ENCODE data around the gene ANK3. TPM values are rescaled to one million over a fixed set of nuclear protein-coding genes. Genes with fewer than 3 reads are reported as not detected.

The ANK3 gene
- polyA plus RNA-seq, 1 donor from 2014 or later, result 114 TPM

DNA sequence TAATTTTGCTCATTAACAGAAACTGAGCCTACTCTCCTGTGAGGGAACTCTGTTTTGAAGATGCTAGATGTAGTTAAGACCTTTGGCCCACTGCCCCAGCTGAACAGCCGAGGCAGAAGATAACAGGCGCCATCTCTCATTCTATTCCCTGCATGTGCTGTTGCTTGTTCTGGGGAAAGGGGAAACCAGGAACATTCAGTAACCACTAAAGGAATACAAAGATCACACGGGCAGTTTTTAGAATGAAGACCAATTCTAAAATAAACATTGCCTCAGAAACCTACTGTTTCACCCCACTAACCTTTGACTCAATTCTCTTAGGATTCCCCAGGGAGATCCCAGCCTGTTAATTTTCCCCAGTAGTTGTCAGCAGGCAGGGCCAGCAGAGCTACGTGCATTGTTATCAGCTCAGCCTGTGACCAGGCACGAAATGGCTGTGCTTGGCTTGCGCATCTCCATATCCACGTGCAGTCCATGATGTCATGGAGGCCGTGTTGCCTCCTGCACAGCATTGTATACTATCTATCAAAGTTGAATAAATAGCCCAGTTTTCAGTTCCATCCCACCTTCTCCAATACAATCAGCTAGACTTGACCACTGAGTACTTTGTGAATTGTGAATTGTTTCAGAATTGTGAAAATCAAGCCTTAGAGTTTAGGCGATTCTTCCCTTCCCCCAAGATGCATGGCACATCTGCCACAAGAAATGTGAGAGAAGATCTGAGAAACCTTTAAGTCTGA is 36.0 kb downstream of the ANK3 start:
- no peak overlapping the region for H3K27ac ChIP-seq (ENCODE audit: low read length)

DNA sequence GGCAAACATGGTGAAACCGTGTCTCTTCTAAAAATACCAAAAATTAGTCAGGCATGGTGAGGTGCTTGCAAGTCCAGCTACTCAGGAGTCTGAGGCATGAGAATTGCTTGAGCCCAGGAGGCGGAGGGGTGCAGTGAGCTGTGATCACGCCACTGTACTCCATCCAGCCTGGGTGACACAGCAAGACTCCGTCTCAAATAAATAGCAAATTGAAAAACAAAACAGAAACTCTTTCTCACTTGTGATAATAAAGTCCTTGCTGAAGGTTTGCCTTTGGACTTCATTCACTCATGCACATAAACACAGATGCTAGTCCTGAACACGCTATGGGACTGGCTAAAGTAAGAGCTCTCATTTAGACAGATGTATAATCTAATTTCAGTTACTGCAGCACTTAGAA is 37.6 kb downstream of the ANK3 start:
- TF ChIP-seq POLR2AphosphoS5 (IDR thresholded peaks at IDR 0.05), result no peak
- TF ChIP-seq, protein P1, sequence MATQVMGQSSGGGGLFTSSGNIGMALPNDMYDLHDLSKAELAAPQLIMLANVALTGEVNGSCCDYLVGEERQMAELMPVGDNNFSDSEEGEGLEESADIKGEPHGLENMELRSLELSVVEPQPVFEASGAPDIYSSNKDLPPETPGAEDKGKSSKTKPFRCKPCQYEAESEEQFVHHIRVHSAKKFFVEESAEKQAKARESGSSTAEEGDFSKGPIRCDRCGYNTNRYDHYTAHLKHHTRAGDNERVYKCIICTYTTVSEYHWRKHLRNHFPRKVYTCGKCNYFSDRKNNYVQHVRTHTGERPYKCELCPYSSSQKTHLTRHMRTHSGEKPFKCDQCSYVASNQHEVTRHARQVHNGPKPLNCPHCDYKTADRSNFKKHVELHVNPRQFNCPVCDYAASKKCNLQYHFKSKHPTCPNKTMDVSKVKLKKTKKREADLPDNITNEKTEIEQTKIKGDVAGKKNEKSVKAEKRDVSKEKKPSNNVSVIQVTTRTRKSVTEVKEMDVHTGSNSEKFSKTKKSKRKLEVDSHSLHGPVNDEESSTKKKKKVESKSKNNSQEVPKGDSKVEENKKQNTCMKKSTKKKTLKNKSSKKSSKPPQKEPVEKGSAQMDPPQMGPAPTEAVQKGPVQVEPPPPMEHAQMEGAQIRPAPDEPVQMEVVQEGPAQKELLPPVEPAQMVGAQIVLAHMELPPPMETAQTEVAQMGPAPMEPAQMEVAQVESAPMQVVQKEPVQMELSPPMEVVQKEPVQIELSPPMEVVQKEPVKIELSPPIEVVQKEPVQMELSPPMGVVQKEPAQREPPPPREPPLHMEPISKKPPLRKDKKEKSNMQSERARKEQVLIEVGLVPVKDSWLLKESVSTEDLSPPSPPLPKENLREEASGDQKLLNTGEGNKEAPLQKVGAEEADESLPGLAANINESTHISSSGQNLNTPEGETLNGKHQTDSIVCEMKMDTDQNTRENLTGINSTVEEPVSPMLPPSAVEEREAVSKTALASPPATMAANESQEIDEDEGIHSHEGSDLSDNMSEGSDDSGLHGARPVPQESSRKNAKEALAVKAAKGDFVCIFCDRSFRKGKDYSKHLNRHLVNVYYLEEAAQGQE (IDR thresholded peaks at IDR 0.05; ENCODE audit: borderline replicate concordance), result no peak
- H3F3A ChIP-seq (ENCODE audit: insufficient read depth, low read length, poor library complexity, severe bottlenecking), result no peaks in the 10 kb centered on the region
- H3K4me3 ChIP-seq (ENCODE audit: low read length), result no peak overlapping the region
- H3K79me2 ChIP-seq (replicated peaks; ENCODE audit: insufficient read depth, low read length), result peaks cover 9% of the 10 kb centered on the region
- H3K9me2 ChIP-seq (ENCODE audit: insufficient read depth, low read length), result no peaks in the 10 kb centered on the region
- no peak overlapping the region for H3K27ac ChIP-seq (ENCODE audit: low read length)
- H2AFZ ChIP-seq (ENCODE audit: low read depth, low read length), result no peak overlapping the region
- no peaks in the 10 kb centered on the region for H3K27me3 ChIP-seq (ENCODE audit: insufficient read depth, low read depth, low read length)
- H3K9ac ChIP-seq (ENCODE audit: low read length), result no peak overlapping the region
- no peaks in the 10 kb centered on the region for H3K9me3 ChIP-seq (ENCODE audit: low read length)
- no peak overlapping the region for H3K4me2 ChIP-seq (ENCODE audit: low read length)
- H4K20me1 ChIP-seq (ENCODE audit: insufficient read depth), result peaks cover 17% of the 10 kb centered on the region
- H3K36me3 ChIP-seq (ENCODE audit: insufficient read depth, low read length), result no peaks in the 10 kb centered on the region

More for the DNA sequence above, 36.0 kb downstream of the ANK3 start:
- Histone ChIP-seq H3K36me3 (ENCODE audit: insufficient read depth, low read length) (no peaks in the 10 kb centered on the region), H3K27me3 (ENCODE audit: insufficient read depth, low read depth, low read length) (no peaks in the 10 kb centered on the region), H3K9me2 (ENCODE audit: insufficient read depth, low read length) (no peaks in the 10 kb centered on the region), H3K9me3 (ENCODE audit: low read length) (no peaks in the 10 kb centered on the region), H3K79me2 (replicated peaks; ENCODE audit: insufficient read depth, low read length) (peaks cover 9% of the 10 kb centered on the region), H2AFZ (ENCODE audit: low read depth, low read length) (no peak overlapping the region), H3K9ac (ENCODE audit: low read length) (no peak overlapping the region), H3K4me2 (ENCODE audit: low read length) (no peak overlapping the region), H4K20me1 (ENCODE audit: insufficient read depth) (peaks cover 17% of the 10 kb centered on the region), H3K4me3 (ENCODE audit: low read length) (no peak overlapping the region), H3F3A (ENCODE audit: insufficient read depth, low read length, poor library complexity, severe bottlenecking) (no peaks in the 10 kb centered on the region)
- TF ChIP-seq RAD21 (conservative IDR thresholded peaks at IDR 0.05) (no peak), TAF1 (IDR thresholded peaks at IDR 0.05; ENCODE audit: low read depth) (no peak), SMC3 (conservative IDR thresholded peaks at IDR 0.05; ENCODE audit: poor library complexity) (no peak), EZH2 (IDR thresholded peaks at IDR 0.05; ENCODE audit: borderline replicate concordance, insufficient read depth, low read length, poor library complexity, severe bottlenecking) (no peak), POLR2AphosphoS5 (IDR thresholded peaks at IDR 0.05) (no peak), MXI1 (conservative IDR thresholded peaks at IDR 0.05; ENCODE audit: poor library complexity, severe bottlenecking) (no peak), EP300 (conservative IDR thresholded peaks at IDR 0.05; ENCODE audit: poor library complexity, severe bottlenecking) (no peak)
- TF ChIP-seq, protein P2, sequence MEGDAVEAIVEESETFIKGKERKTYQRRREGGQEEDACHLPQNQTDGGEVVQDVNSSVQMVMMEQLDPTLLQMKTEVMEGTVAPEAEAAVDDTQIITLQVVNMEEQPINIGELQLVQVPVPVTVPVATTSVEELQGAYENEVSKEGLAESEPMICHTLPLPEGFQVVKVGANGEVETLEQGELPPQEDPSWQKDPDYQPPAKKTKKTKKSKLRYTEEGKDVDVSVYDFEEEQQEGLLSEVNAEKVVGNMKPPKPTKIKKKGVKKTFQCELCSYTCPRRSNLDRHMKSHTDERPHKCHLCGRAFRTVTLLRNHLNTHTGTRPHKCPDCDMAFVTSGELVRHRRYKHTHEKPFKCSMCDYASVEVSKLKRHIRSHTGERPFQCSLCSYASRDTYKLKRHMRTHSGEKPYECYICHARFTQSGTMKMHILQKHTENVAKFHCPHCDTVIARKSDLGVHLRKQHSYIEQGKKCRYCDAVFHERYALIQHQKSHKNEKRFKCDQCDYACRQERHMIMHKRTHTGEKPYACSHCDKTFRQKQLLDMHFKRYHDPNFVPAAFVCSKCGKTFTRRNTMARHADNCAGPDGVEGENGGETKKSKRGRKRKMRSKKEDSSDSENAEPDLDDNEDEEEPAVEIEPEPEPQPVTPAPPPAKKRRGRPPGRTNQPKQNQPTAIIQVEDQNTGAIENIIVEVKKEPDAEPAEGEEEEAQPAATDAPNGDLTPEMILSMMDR (IDR thresholded peaks at IDR 0.05; ENCODE audit: poor library complexity, severe bottlenecking), result no peak
- TF ChIP-seq, protein P1 (IDR thresholded peaks at IDR 0.05; ENCODE audit: borderline replicate concordance), result no peak
